Measurements from ENCODE around the gene ESRRG.

The ESRRG gene

GRCh38 chr1:216651826-216652418 is 71.3 kb downstream of the ESRRG start:
- in situ Hi-C loops (cut with HindIII; ENCODE audit: low pct_ligation_motif_present, low pct_unique_long_range_greater_than_20kb, low sequenced_read_pairs), result no loop called here
- no peak for DNase-seq

DNA sequence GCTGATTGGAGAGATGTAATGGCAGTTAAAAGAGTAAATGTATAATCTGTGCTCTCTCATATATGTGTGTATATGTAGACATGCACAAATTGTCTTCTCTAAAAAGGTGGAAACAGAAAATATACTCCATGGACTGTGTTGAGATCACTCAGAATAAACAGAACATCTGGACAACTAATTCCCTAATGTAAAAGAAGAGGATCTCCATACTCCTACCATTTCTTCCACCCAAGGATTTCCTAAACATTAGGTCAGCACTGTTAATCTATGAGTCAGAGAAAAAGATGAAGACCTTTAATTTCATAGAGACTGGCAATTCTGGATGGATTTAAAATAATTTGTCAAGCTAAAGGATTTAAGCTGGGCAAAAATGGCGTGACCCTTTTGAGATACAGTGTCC is 80.1 kb downstream of the ESRRG start:
- in situ Hi-C loops (cut with HindIII; ENCODE audit: low pct_ligation_motif_present, low pct_unique_long_range_greater_than_20kb, low sequenced_read_pairs), result no loop called here
- no peak for DNase-seq

- DNase-seq, result no peak
- in situ Hi-C loops (cut with HindIII; ENCODE audit: low pct_ligation_motif_present, low pct_unique_long_range_greater_than_20kb, low sequenced_read_pairs), result no loop called here
Measured at GRCh38 chr1:216641669-216642460, 81.4 kb downstream of the ESRRG start.

DNA sequence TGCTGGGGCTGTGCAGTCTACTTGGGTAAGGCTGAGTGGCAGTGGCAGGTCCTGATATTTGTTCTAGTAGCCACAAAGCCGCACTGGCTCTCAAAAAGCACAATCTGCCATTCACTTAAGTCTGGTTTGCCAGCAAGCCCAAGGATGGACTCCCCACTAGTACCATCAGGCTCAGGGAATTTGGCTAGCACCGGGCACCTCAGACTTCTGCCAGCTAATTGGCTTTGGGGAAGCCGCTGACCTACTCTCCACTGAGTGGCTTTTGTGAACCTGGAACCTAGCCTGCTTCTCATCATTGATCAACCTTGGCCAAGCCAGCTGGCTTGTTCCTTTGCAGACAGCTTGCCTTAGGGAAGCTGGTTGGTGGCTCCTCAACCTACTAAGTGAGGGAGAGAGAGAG is 83.1 kb downstream of the ESRRG start:
- in situ Hi-C loops (cut with HindIII; ENCODE audit: low pct_ligation_motif_present, low pct_unique_long_range_greater_than_20kb, low sequenced_read_pairs), result no loop called here
- DNase-seq, result no peak

DNA sequence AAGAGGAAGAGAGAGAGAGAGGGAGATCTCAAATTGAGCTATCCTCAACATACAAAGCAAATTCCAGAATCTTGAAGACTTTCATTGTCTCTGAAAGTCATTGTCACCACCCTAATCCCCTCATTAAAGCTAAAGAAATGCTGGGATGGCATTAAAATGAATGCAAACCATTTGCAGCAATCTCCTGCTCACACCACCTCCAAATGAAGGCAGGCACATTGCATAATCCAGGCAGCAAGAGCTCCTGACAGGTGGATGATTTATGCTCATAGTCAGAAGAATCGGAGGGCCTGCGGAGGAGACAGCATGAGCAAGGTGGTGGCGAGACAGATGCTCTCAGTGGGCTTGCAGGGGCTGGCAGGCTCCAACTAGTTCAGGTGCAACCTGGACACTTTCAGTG is 90.2 kb downstream of the ESRRG start:
- no peak for DNase-seq
- in situ Hi-C loops (cut with HindIII; ENCODE audit: low pct_ligation_motif_present, low pct_unique_long_range_greater_than_20kb, low sequenced_read_pairs), result no loop called here

- no peak for DNase-seq
- in situ Hi-C loops (cut with HindIII; ENCODE audit: low pct_ligation_motif_present, low pct_unique_long_range_greater_than_20kb, low sequenced_read_pairs), result no loop called here
Measured at GRCh38 chr1:216630532-216630931, 92.7 kb downstream of the ESRRG start.

GRCh38 chr1:216627252-216627651 is 96.0 kb downstream of the ESRRG start:
- in situ Hi-C loops (cut with HindIII; ENCODE audit: low pct_ligation_motif_present, low pct_unique_long_range_greater_than_20kb, low sequenced_read_pairs), result no loop called here

DNA sequence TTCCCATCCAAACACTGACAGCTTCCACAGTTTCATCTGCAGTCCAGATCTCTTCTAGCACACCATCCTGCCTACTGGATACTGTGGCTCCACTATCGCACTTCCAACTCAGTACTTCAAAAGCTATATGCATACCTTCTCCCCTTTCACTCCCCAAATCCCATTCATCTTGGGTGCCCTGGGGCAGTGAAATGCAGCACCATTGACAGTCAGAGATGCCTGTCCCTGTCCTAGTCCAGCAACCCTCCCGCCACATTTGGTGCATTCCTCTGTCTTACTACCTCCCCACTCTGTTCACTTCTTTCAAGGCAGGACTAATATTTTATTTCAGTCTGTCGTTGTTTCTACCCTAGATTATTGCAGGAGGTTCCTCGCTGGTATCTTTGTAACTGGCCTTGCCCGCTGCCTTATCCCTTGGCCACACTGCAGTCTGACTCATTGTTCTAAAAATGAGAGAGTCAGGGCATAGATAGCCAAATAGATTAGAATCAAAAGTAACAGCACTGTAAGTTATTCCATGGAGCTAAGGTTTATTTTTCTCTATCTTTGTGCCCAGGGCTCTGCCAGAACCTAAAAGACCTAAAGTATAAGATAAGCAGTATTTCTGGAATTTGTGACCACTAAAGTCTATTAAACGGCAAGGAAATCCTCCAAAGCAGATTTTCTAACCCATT is 96.7 kb downstream of the ESRRG start:
- DNase-seq, result no peak
- in situ Hi-C loops (cut with HindIII; ENCODE audit: low pct_ligation_motif_present, low pct_unique_long_range_greater_than_20kb, low sequenced_read_pairs), result no loop called here

More at GRCh38 chr1:216627252-216627651, 96.0 kb downstream of the ESRRG start:
- DNase-seq, result no peak

GRCh38 chr1:216621536-216621935 is 101.7 kb downstream of the ESRRG start:
- no peak for DNase-seq
- in situ Hi-C loops (cut with HindIII; ENCODE audit: low pct_ligation_motif_present, low pct_unique_long_range_greater_than_20kb, low sequenced_read_pairs), result no loop called here

- in situ Hi-C loops (cut with HindIII; ENCODE audit: low pct_ligation_motif_present, low pct_unique_long_range_greater_than_20kb, low sequenced_read_pairs), result no loop called here
Measured at GRCh38 chr1:216617081-216617875, 106.0 kb downstream of the ESRRG start.

GRCh38 chr1:216616425-216616824 is 106.8 kb downstream of the ESRRG start:
- in situ Hi-C loops (cut with HindIII; ENCODE audit: low pct_ligation_motif_present, low pct_unique_long_range_greater_than_20kb, low sequenced_read_pairs), result no loop called here
- DNase-seq, result no peak

More at GRCh38 chr1:216617081-216617875, 106.0 kb downstream of the ESRRG start:
- DNase-seq, result no peak

- no peak for DNase-seq
- in situ Hi-C loops (cut with HindIII; ENCODE audit: low pct_ligation_motif_present, low pct_unique_long_range_greater_than_20kb, low sequenced_read_pairs), result no loop called here
Measured at GRCh38 chr1:216614011-216614934, 109.0 kb downstream of the ESRRG start.

DNA sequence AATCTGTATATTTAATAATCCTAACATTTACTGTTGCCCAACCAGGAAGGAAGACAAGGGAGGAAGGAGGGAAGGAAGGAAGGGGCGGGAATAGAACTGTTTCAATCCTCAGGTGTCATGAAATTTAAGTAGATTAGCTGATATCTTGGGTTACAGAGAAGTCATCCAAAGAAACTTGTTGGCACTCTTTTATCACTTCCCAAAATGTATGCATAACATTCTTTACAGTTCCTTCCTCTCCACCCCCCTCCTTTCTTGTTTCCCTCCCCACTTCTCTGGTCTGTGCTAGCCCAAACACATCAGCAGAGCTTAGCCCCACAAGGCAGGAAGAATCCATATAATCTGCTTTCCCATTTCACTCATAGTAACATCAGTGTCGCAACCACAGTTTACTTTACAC is 110.9 kb downstream of the ESRRG start:
- DNase-seq, result no peak
- in situ Hi-C loops (cut with HindIII; ENCODE audit: low pct_ligation_motif_present, low pct_unique_long_range_greater_than_20kb, low sequenced_read_pairs), result no loop called here

- in situ Hi-C loops (cut with HindIII; ENCODE audit: low pct_ligation_motif_present, low pct_unique_long_range_greater_than_20kb, low sequenced_read_pairs), result no loop called here
- DNase-seq, result no peak
Measured at GRCh38 chr1:216607067-216607697, 116.0 kb downstream of the ESRRG start.

DNA sequence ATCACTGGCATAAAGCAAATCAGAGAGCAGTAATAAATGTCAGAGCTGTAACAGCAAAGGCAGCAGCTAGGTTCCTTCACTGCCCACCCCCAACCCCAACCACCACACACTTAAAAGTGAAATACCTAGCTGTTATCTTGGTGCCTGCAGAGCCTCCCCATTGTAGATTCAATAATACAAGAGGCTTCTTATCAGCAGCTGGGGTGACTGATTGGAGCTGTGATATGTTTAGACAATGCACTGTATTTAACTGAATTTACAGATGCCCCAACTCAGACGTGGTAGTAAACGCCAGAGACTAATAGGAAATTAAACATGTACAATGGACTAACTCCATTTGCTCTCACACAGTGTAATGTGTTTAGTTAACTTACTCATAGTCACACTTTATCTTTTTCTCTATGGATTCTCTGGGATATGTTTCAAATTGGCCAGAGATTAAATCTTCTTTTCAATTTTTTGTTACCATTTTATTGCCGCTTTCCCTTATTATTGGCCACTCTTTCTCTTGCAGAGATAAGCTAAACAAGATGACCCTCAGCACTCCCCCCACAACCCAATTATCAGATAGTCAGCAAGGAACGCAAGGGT is 117.1 kb downstream of the ESRRG start:
- in situ Hi-C loops (cut with HindIII; ENCODE audit: low pct_ligation_motif_present, low pct_unique_long_range_greater_than_20kb, low sequenced_read_pairs), result no loop called here
- DNase-seq, result no peak

- in situ Hi-C loops (cut with HindIII; ENCODE audit: low pct_ligation_motif_present, low pct_unique_long_range_greater_than_20kb, low sequenced_read_pairs), result no loop called here
- no peak for DNase-seq
Measured at GRCh38 chr1:216604771-216605170, 118.5 kb downstream of the ESRRG start.

Measured in ACHN (cell line).